Neuronal stem cell (in vitro differentiated cells): ENCODE measurements around the gene ATP2B3.
"Not testable (repeated sequence)": the region's sequence is repeated elsewhere in the genome, so short reads cannot be mapped to it uniquely, and the experiment has no call there.

Experiments
- DNase-seq: peaks from one replicate; pipeline ENCODE4 v3.0.0-alpha.2; 2013; ENCODE audit warnings: low spot score
- H2AFZ ChIP-seq: one replicate; pipeline ENCODE4 v1.6.1; 2013; ENCODE audit warnings: mild to moderate bottlenecking, low read length, inconsistent platforms
- H2AK5ac ChIP-seq: 2 replicates; pipeline ENCODE4 v1.6.1; 2013; ENCODE audit warnings: low read depth, mild to moderate bottlenecking, inconsistent platforms, low read length, moderate library complexity, mixed read lengths
- H2BK120ac ChIP-seq: 2 replicates; pipeline ENCODE4 v1.6.1; 2013; ENCODE audit warnings: low read depth, mild to moderate bottlenecking, inconsistent platforms, low read length, moderate library complexity, mixed read lengths
- H2BK12ac ChIP-seq: one replicate; pipeline ENCODE4 v1.6.1; 2013; ENCODE audit warnings: low read length, inconsistent platforms
- H2BK15ac ChIP-seq: 2 replicates; pipeline ENCODE4 v1.6.1; 2013; ENCODE audit warnings: mild to moderate bottlenecking, low read length, inconsistent platforms, mixed read lengths
- H2BK5ac ChIP-seq: one replicate; pipeline ENCODE4 v1.6.1; 2013; ENCODE audit warnings: inconsistent platforms, mild to moderate bottlenecking, low read length, moderate library complexity
- H3K14ac ChIP-seq: one replicate; pipeline ENCODE4 v1.6.1; 2013; ENCODE audit warnings: low read length, inconsistent platforms
- H3K18ac ChIP-seq: 2 replicates; pipeline ENCODE4 v1.6.1; 2013; ENCODE audit warnings: low read length, inconsistent platforms
- H3K23ac ChIP-seq: 2 replicates; pipeline ENCODE4 v1.6.1; 2013; ENCODE audit warnings: low read depth, mild to moderate bottlenecking, mixed read lengths, low read length, inconsistent platforms; ENCODE audit not compliant: poor library complexity
- H3K27ac ChIP-seq: replicated peaks from 3 replicates; pipeline ENCODE4 v1.5.1; 2013; ENCODE audit warnings: low read length, inconsistent platforms
- H3K27me3 ChIP-seq, 3 experiments: 2 replicates each; pipeline ENCODE4 v1.6.1; 2013; ENCODE audit warnings: low read length in 3 of 3, mild to moderate bottlenecking in 2 of 3, inconsistent platforms in 1 of 3, low read depth in 1 of 3, mixed read lengths in 1 of 3, moderate library complexity in 1 of 3; ENCODE audit not compliant: control insufficient read depth in 3 of 3, insufficient read depth in 3 of 3
- H3K36me3 ChIP-seq, 2 donors: replicated peaks in 1 of 2; 2 replicates each; pipeline ENCODE4 v1.6.1; 2013; ENCODE audit warnings: low read length in 2 of 2; ENCODE audit not compliant: control insufficient read depth in 2 of 2, insufficient read depth in 2 of 2
- H3K4ac ChIP-seq: 2 replicates; pipeline ENCODE4 v1.6.1; 2013; ENCODE audit warnings: inconsistent platforms, mild to moderate bottlenecking, low read length, moderate library complexity
- H3K4me1 ChIP-seq, 2 donors: 1 replicate in 1 of 2; 2 replicates in 1 of 2; pipeline ENCODE4 v1.6.1; 2013; ENCODE audit warnings: low read length in 2 of 2, low read depth in 1 of 2; ENCODE audit not compliant: control insufficient read depth in 2 of 2, insufficient read depth in 1 of 2
- H3K4me2 ChIP-seq: one replicate; pipeline ENCODE4 v1.6.1; 2013; ENCODE audit warnings: mild to moderate bottlenecking, low read length, inconsistent platforms; ENCODE audit not compliant: insufficient read depth, poor library complexity, severe bottlenecking
- H3K4me3 ChIP-seq, 2 donors: 2 replicates each; pipeline ENCODE4 v1.5.1; 2013; ENCODE audit warnings: low read length in 2 of 2, mild to moderate bottlenecking in 2 of 2, inconsistent platforms in 1 of 2, moderate library complexity in 1 of 2
- H3K79me1 ChIP-seq: one replicate; pipeline ENCODE4 v1.6.1; 2013; ENCODE audit warnings: low read depth, mild to moderate bottlenecking, inconsistent platforms, low read length, moderate library complexity
- H3K9ac ChIP-seq: one replicate; pipeline ENCODE4 v1.6.1; 2013; ENCODE audit warnings: mild to moderate bottlenecking, low read depth, low read length, inconsistent platforms; ENCODE audit not compliant: poor library complexity
- H3K9me3 ChIP-seq, 2 donors: replicated peaks in 1 of 2; 2 replicates each; pipeline versions ENCODE3 to v1.6.1; 2013; ENCODE audit warnings: low read length in 2 of 2, mild to moderate bottlenecking in 2 of 2, inconsistent platforms in 1 of 2, low read depth in 1 of 2, mixed read lengths in 1 of 2, moderate library complexity in 1 of 2; ENCODE audit not compliant: control insufficient read depth in 2 of 2, insufficient read depth in 1 of 2
- H4K8ac ChIP-seq: one replicate; pipeline ENCODE4 v1.6.1; 2013; ENCODE audit warnings: low read depth, mild to moderate bottlenecking, inconsistent platforms, low read length, moderate library complexity
- H4K91ac ChIP-seq: one replicate; pipeline ENCODE4 v1.6.1; 2013; ENCODE audit warnings: low read length, low read depth, mild to moderate bottlenecking, inconsistent platforms; ENCODE audit not compliant: poor library complexity
- WGBS, 2 donors: extraction: QIAGEN DNeasy Blood & Tissue Kit; methylation state at CpG; one replicate each; pipeline ENCODE4 v1.1.7; 2013; ENCODE audit warnings: missing lambda C conversion rate in 2 of 2, mixed read lengths in 1 of 2; ENCODE audit not compliant: insufficient read length in 2 of 2, insufficient replicate concordance in 1 of 2; ENCODE audit errors: extremely low coverage in 2 of 2; 5-methylcytosine and 5-hydroxymethylcytosine counted together

ATP2B3 gene

DNA sequence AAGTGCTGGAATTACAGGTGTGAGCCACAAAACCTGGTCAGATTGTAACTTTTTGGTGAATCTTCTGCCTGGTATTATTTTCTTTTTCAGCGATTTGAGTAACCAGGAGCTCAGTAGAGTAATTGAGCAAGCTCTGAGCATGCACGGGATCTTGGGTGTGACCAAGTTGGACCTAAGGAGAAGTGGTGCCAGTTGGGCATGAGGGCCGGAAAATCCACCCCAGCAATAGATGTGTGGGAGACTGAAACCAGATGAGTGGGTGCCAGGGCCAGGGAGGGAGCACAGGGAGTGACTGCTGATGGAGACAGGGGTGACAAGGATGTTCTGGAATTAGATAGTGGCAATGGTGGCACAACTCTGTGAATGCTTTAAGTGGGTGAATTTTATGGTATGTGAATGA is 85.2 kb downstream of the ATP2B3 start:
- H3K14ac ChIP-seq: no peak overlapping the region
- no peak overlapping the region for H3K27ac ChIP-seq
- H3K27me3 ChIP-seq: peaks cover 0 to 34% (median 0%) of the 10 kb centered on the region in 3 experiments
- no peak overlapping the region for H2BK5ac ChIP-seq
- H3K9me3 ChIP-seq: no peaks in the 10 kb centered on the region
- H2BK12ac ChIP-seq: no peak overlapping the region
- H3K36me3 ChIP-seq: no peaks in the 10 kb centered on the region
- H4K91ac ChIP-seq: no peak overlapping the region
- peaks cover 2% of the 10 kb centered on the region for H3K79me1 ChIP-seq
- H2BK15ac ChIP-seq: no peak overlapping the region
- no peak overlapping the region for H3K9ac ChIP-seq
- H4K8ac ChIP-seq: no peak overlapping the region
- H2AFZ ChIP-seq: no peak overlapping the region
- H2BK120ac ChIP-seq: no peak overlapping the region
- no peak overlapping the region for H3K4me3 ChIP-seq
- H3K4ac ChIP-seq: no peak overlapping the region
- no peaks in the 10 kb centered on the region for H3K4me1 ChIP-seq
- no peak overlapping the region for H3K18ac ChIP-seq
- no peak overlapping the region for H3K4me2 ChIP-seq
- WGBS, 2 donors: no CpG with 5 or more reads among the region's 3 CpGs
- DNase-seq: no peak
- no peak overlapping the region for H2AK5ac ChIP-seq
- no peak overlapping the region for H3K23ac ChIP-seq

DNA sequence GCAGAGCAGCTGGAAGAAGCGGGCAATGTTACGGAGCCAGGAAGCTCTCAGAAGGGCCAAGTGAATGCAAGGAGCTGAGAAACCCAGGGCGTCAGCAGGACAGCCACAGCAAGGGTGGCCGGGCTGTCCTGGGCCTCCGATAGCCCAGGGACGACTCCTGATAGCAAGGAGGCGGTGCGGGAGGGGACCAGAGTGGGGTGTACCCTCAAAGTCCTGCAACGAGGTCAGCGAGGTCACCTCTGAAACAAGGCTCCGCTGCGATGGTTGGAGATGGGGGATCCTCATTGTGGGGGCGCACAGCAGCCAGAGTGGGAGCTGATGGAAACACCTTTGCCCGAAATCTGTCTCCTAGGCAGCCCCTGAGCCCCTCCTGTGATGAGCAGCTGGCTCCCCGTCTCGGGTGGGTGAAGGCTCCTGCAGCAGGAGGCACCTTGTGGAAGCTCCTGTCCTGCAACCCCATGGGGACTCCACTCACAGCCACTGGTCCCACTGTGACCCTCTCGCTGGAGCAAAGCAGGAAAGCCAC is 85.8 kb downstream of the ATP2B3 start:
- Histone ChIP-seq H4K8ac (no peak overlapping the region), H3K4me3 (no peak overlapping the region), H3K27me3 (peaks cover 0 to 38% (median 0%) of the 10 kb centered on the region in 3 experiments), H3K36me3 (no peaks in the 10 kb centered on the region), H2AK5ac (no peak overlapping the region), H2BK12ac (no peak overlapping the region), H3K9ac (no peak overlapping the region), H3K4ac (no peak overlapping the region), H4K91ac (no peak overlapping the region), H3K4me1 (no peaks in the 10 kb centered on the region), H3K27ac (no peak overlapping the region), H3K9me3 (no peaks in the 10 kb centered on the region), H2BK15ac (no peak overlapping the region), H3K23ac (no peak overlapping the region), H3K4me2 (no peak overlapping the region), H3K79me1 (no peaks in the 10 kb centered on the region), H3K18ac (no peak overlapping the region), H2BK120ac (no peak overlapping the region), H3K14ac (no peak overlapping the region), H2BK5ac (no peak overlapping the region), H2AFZ (no peak overlapping the region)
- WGBS, 2 donors: no CpG with 5 or more reads among the region's 17 CpGs
- no peak for DNase-seq

DNA sequence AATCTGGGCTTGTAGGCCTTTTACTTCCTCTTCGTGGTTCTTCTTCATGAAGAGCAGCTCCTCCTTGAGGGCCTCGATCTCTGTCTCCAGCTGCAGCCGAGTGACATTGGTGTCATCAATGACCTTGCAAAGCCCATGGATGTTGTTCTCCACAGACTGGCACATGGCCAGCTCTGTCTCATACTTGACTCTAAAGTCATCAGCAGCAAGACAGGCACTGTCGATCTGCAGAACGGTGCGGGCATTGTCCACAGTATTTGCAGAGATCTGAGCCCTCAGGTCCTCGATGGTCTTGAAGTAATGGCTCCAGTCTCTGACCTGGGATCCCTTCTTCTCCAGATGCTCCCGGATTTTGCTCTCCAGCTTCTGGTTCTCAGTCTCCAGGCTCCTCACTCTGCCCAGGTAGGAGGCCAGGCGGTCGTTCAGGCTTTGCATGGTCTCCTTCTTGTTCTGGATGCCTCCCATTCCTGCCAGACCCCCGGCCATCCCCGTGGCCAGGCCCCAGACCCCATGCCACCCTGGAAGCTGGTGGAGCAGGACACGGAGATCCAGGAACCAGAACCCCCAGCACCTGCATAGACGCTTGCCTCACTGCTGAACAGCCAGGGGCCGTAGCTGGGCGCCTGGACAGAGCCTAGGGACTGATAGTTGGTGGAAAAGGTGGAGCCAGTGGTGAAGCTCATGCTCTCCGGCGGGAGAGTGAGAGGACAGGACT is 87.4 kb downstream of the ATP2B3 start:
- not testable (repeated sequence) for H4K8ac ChIP-seq, H2AK5ac ChIP-seq, H3K79me1 ChIP-seq, H3K27ac ChIP-seq, H3K4ac ChIP-seq, H2BK120ac ChIP-seq, H3K4me1 ChIP-seq, H3K9ac ChIP-seq, H3K14ac ChIP-seq, H3K9me3 ChIP-seq, H3K23ac ChIP-seq, H2BK12ac ChIP-seq, H3K4me2 ChIP-seq, H3K36me3 ChIP-seq, H4K91ac ChIP-seq, H3K18ac ChIP-seq, H3K4me3 ChIP-seq, H2AFZ ChIP-seq, DNase-seq, H2BK15ac ChIP-seq, H2BK5ac ChIP-seq
- H3K27me3 ChIP-seq: peaks cover 0 to 46% (median 3%) of the 10 kb centered on the region in 3 experiments
- no CpG with 5 or more reads among the region's 18 CpGs for WGBS, 2 donors

DNA sequence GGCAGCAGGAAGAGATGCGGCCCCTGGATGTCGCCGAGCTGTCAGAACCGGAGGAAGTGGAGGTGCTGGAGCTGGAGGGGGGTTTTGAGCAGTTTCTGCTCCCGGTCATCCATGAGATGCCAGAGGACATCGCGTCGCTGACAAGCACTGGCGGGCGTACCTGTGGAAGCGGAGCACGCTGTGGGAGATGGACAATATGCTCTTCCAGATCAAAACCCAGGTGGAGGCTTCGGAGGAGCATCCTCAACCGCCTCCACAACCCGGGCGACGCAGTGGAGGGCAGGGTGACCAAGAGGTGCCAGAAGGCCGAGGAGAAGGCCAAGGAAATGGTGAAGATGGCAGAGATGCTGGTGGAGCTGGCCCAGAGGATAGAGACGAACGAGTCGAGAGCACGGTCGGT is 89.1 kb downstream of the ATP2B3 start:
- no peak overlapping the region for H2BK12ac ChIP-seq
- no peaks in the 10 kb centered on the region for H3K79me1 ChIP-seq
- no peaks in the 10 kb centered on the region for H3K9me3 ChIP-seq
- no peak overlapping the region for H2AFZ ChIP-seq
- H3K4me3 ChIP-seq: no peak overlapping the region
- H3K4ac ChIP-seq: no peak overlapping the region
- H3K27ac ChIP-seq: no peak overlapping the region
- H3K14ac ChIP-seq: no peak overlapping the region
- no peak overlapping the region for H4K91ac ChIP-seq
- peaks cover 0 to 5% of the 10 kb centered on the region in 2 donors for H3K4me1 ChIP-seq
- no peak overlapping the region for H3K23ac ChIP-seq
- H3K9ac ChIP-seq: no peak overlapping the region
- no peak overlapping the region for H2BK15ac ChIP-seq
- WGBS, 2 donors: no CpG with 5 or more reads among the region's 23 CpGs
- no peak overlapping the region for H3K4me2 ChIP-seq
- peaks cover 0 to 49% (median 3%) of the 10 kb centered on the region in 3 experiments for H3K27me3 ChIP-seq
- no peak overlapping the region for H2BK5ac ChIP-seq
- no peak overlapping the region for H2AK5ac ChIP-seq
- DNase-seq: no peak
- H3K36me3 ChIP-seq: no peaks in the 10 kb centered on the region
- no peak overlapping the region for H2BK120ac ChIP-seq
- H4K8ac ChIP-seq: no peak overlapping the region
- H3K18ac ChIP-seq: no peak overlapping the region
